Neural cell (in vitro differentiated cells): ENCODE data around the gene CLASP1. TPM values are rescaled to one million over a fixed set of nuclear protein-coding genes. Genes with fewer than 3 reads are reported as not detected.

Experiments used
- H2AFZ ChIP-seq: fragments of 200-600, 300-800 bp; sonication (generic), shearing (Covaris generic); 2 replicates; pipeline ENCODE4 v1.6.0; 2014; ENCODE audit warnings: low read depth, mild to moderate bottlenecking, antibody characterized with exemption, low read length, moderate library complexity
- H3F3A ChIP-seq: fragments of 200-600 bp; shearing (Covaris generic); 2 replicates; pipeline ENCODE4 v1.6.1; 2016; ENCODE audit warnings: mild to moderate bottlenecking, moderate library complexity, mixed read lengths, antibody characterized with exemption, low read length; ENCODE audit not compliant: insufficient read depth, poor library complexity, severe bottlenecking
- H3K27ac ChIP-seq: fragments of 200-600, 300-800 bp; sonication (generic), shearing (Covaris generic); 2 replicates; pipeline ENCODE4 v1.5.1; 2014; ENCODE audit warnings: mild to moderate bottlenecking, low read length, moderate library complexity
- H3K27me3 ChIP-seq: fragments of 300-800, 200-600 bp; sonication (generic), shearing (Covaris generic); 2 replicates; pipeline ENCODE4 v1.6.0; 2014; ENCODE audit warnings: mild to moderate bottlenecking, low read depth, low read length, moderate library complexity; ENCODE audit not compliant: insufficient read depth
- H3K36me3 ChIP-seq: fragments of 300-800, 200-600 bp; sonication (generic), shearing (Covaris generic); 2 replicates; pipeline ENCODE4 v1.5.1; 2014; ENCODE audit warnings: mild to moderate bottlenecking, antibody characterized with exemption, low read length, moderate library complexity; ENCODE audit not compliant: insufficient read depth
- H3K4me2 ChIP-seq: fragments of 300-800, 200-600 bp; sonication (generic), shearing (Covaris generic); 2 replicates; pipeline ENCODE4 v1.6.0; 2014; ENCODE audit warnings: mild to moderate bottlenecking, low read length
- H3K4me3 ChIP-seq: fragments of 300-800, 200-600 bp; sonication (generic), shearing (Covaris generic); 2 replicates; pipeline ENCODE4 v1.5.1; 2014; ENCODE audit warnings: mild to moderate bottlenecking, low read length, moderate library complexity
- H3K79me2 ChIP-seq: fragments of 200-600 bp; shearing (Covaris generic); replicated peaks from 2 replicates; pipeline ENCODE4 v1.6.0; 2014; ENCODE audit warnings: mild to moderate bottlenecking, low read length, moderate library complexity; ENCODE audit not compliant: insufficient read depth
- H3K9ac ChIP-seq: fragments of 300-800, 200-600 bp; sonication (generic), shearing (Covaris generic); 2 replicates; pipeline ENCODE4 v1.6.1; 2016; ENCODE audit warnings: mild to moderate bottlenecking, low read length, mixed read lengths
- H3K9me2 ChIP-seq: fragments of 200-600 bp; shearing (Covaris generic); 2 replicates; pipeline ENCODE4 v1.6.1; 2016; ENCODE audit warnings: mild to moderate bottlenecking, low read length, mixed read lengths; ENCODE audit not compliant: insufficient read depth
- H3K9me3 ChIP-seq: fragments of 200-600, 300-800 bp; sonication (generic), shearing (Covaris generic); 2 replicates; pipeline ENCODE4 v1.6.1; 2016; ENCODE audit warnings: mild to moderate bottlenecking, mixed run types, low read length, moderate library complexity, mixed read lengths
- H4K20me1 ChIP-seq: fragments of 200-600 bp; shearing (Covaris generic); 2 replicates; pipeline ENCODE4 v1.6.1; 2016; ENCODE audit warnings: mild to moderate bottlenecking, mixed run types; ENCODE audit not compliant: insufficient read depth
- EP300 ChIP-seq: fragments of 450-650 bp; conservative IDR thresholded peaks from 2 replicates; pipeline ENCODE4 v1.6.1; 2014; ENCODE audit warnings: antibody characterized with exemption, mild to moderate bottlenecking, moderate library complexity; ENCODE audit not compliant: poor library complexity, severe bottlenecking
- EZH2 ChIP-seq: fragments of 200-600, 300-800 bp; shearing (Covaris generic), sonication (generic); IDR thresholded peaks from 2 replicates; pipeline ENCODE4 v1.6.1; 2014; ENCODE audit warnings: antibody characterized with exemption, low read length, borderline replicate concordance, mild to moderate bottlenecking; ENCODE audit not compliant: insufficient read depth, poor library complexity, severe bottlenecking
- MXI1 ChIP-seq: fragments of 450-650 bp; conservative IDR thresholded peaks from 2 replicates; pipeline ENCODE4 v1.6.1; 2014; ENCODE audit warnings: antibody characterized with exemption, mild to moderate bottlenecking; ENCODE audit not compliant: poor library complexity, severe bottlenecking
- POLR2AphosphoS5 ChIP-seq: IDR thresholded peaks from 2 replicates; pipeline ENCODE4 v1.6.1; 2012
- RAD21 ChIP-seq: fragments of 450-650 bp; conservative IDR thresholded peaks from 2 replicates; pipeline ENCODE4 v1.6.1; 2014; ENCODE audit warnings: antibody characterized with exemption, mild to moderate bottlenecking, moderate library complexity
- SMC3 ChIP-seq: fragments of 450-650 bp; conservative IDR thresholded peaks from 2 replicates; pipeline ENCODE4 v1.6.1; 2014; ENCODE audit warnings: antibody characterized with exemption, mild to moderate bottlenecking, moderate library complexity; ENCODE audit not compliant: poor library complexity
- TAF1 ChIP-seq: IDR thresholded peaks from 2 replicates; pipeline ENCODE4 v1.6.1; 2012; ENCODE audit warnings: low read depth
- polyA plus RNA-seq: library from polyadenylated mRNA; depleted of rRNA; stranded (reverse); fragments of >200 nt; gene quantifications from 2 replicates; pipeline ENCODE4 v1.2.3, GENCODE V29; 2014
- TF ChIP-seq, protein P1 (sequence below): IDR thresholded peaks from 2 replicates; pipeline ENCODE4 v1.6.1; 2012; ENCODE audit warnings: borderline replicate concordance
- TF ChIP-seq, protein P2 (sequence below): fragments of 450-650 bp; IDR thresholded peaks from 2 replicates; pipeline ENCODE4 v1.5.1; 2014; ENCODE audit warnings: antibody characterized with exemption, mild to moderate bottlenecking, moderate library complexity; ENCODE audit not compliant: poor library complexity, severe bottlenecking

CLASP1 gene
- polyA plus RNA-seq, 1 donor from 2014 or later: 41.3 TPM

DNA sequence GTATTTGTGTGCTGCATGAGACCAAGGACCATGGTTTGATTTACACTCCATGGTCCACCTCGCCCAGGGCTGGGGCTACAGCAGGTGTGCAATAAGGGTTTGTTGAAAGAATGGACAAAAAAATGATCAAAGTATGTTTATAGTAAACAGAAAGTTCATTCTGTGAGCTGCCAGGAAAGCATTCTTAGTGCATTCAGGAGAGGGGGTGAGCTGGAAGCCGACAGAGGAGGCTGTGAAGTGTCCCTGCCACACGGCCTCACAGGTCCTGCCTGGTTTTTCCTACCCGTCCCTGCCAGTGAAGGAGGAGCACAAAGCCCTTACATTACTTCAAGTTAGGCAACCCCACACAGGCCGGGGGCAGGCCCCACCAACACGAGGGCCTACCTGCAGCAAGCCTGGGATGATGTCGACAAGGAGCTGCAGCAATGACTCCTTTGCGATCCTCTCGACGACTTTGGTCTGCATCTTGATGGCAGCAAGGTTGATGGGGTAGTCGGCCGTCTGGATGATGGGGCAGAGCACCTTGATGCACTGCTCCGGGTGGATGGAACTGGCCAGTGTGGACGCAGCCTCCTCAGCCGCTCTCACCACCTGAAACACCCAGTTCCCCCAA is 301.0 kb downstream of the CLASP1 start:
- Histone ChIP-seq H3K4me3 (no peak overlapping the region), H3K4me2 (no peak overlapping the region), H4K20me1 (no peaks in the 10 kb centered on the region), H3K79me2 (no peaks in the 10 kb centered on the region), H3K36me3 (peaks cover 23% of the 10 kb centered on the region), H2AFZ (no peak overlapping the region), H3K27ac (no peak overlapping the region), H3K27me3 (no peaks in the 10 kb centered on the region), H3K9ac (no peak overlapping the region), H3K9me2 (no peaks in the 10 kb centered on the region), H3K9me3 (no peaks in the 10 kb centered on the region), H3F3A (no peaks in the 10 kb centered on the region)
- TF ChIP-seq EZH2 (no peak), SMC3 (no peak), RAD21 (no peak), MXI1 (no peak), TAF1 (no peak), POLR2AphosphoS5 (no peak), EP300 (no peak)
- TF ChIP-seq, protein P1, sequence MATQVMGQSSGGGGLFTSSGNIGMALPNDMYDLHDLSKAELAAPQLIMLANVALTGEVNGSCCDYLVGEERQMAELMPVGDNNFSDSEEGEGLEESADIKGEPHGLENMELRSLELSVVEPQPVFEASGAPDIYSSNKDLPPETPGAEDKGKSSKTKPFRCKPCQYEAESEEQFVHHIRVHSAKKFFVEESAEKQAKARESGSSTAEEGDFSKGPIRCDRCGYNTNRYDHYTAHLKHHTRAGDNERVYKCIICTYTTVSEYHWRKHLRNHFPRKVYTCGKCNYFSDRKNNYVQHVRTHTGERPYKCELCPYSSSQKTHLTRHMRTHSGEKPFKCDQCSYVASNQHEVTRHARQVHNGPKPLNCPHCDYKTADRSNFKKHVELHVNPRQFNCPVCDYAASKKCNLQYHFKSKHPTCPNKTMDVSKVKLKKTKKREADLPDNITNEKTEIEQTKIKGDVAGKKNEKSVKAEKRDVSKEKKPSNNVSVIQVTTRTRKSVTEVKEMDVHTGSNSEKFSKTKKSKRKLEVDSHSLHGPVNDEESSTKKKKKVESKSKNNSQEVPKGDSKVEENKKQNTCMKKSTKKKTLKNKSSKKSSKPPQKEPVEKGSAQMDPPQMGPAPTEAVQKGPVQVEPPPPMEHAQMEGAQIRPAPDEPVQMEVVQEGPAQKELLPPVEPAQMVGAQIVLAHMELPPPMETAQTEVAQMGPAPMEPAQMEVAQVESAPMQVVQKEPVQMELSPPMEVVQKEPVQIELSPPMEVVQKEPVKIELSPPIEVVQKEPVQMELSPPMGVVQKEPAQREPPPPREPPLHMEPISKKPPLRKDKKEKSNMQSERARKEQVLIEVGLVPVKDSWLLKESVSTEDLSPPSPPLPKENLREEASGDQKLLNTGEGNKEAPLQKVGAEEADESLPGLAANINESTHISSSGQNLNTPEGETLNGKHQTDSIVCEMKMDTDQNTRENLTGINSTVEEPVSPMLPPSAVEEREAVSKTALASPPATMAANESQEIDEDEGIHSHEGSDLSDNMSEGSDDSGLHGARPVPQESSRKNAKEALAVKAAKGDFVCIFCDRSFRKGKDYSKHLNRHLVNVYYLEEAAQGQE: no peak
- TF ChIP-seq, protein P2, sequence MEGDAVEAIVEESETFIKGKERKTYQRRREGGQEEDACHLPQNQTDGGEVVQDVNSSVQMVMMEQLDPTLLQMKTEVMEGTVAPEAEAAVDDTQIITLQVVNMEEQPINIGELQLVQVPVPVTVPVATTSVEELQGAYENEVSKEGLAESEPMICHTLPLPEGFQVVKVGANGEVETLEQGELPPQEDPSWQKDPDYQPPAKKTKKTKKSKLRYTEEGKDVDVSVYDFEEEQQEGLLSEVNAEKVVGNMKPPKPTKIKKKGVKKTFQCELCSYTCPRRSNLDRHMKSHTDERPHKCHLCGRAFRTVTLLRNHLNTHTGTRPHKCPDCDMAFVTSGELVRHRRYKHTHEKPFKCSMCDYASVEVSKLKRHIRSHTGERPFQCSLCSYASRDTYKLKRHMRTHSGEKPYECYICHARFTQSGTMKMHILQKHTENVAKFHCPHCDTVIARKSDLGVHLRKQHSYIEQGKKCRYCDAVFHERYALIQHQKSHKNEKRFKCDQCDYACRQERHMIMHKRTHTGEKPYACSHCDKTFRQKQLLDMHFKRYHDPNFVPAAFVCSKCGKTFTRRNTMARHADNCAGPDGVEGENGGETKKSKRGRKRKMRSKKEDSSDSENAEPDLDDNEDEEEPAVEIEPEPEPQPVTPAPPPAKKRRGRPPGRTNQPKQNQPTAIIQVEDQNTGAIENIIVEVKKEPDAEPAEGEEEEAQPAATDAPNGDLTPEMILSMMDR: no peak

DNA sequence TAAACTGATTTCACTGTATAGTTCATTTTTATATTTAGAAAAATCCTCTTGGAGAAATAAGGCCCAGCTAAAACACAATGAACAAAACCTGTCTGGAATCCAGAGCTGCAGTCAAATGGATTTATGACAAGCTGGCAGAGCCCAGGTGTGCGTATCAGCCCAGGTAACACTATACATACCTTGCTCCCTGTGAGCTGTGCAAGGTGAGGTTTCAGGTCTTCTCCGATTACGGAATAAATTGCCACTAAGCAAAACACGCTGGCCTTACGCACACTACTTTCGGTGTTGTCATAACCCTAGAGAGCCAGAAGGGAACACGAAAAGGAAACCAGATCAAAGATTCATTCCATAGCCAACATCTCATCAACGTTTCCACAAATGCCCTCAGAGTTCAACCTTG is 302.4 kb downstream of the CLASP1 start:
- H3K9me2 ChIP-seq: no peaks in the 10 kb centered on the region
- H3F3A ChIP-seq: no peaks in the 10 kb centered on the region
- no peak overlapping the region for H3K9ac ChIP-seq
- H3K27ac ChIP-seq: no peak overlapping the region
- no peak overlapping the region for H3K4me3 ChIP-seq
- H3K36me3 ChIP-seq: peaks cover 33% of the 10 kb centered on the region
- no peaks in the 10 kb centered on the region for H4K20me1 ChIP-seq
- TF ChIP-seq EP300: no peak
- TF ChIP-seq TAF1: no peak
- H3K27me3 ChIP-seq: no peaks in the 10 kb centered on the region
- no peak overlapping the region for H3K4me2 ChIP-seq
- H2AFZ ChIP-seq: no peak overlapping the region
- H3K9me3 ChIP-seq: no peaks in the 10 kb centered on the region
- H3K79me2 ChIP-seq: no peaks in the 10 kb centered on the region
